ENCODE measurements around the gene NPW.

GRCh38 chr16:2039274-2040031 lies 19.9 kb downstream of the NPW start:
- no peak for TF ChIP-seq CTCF (IDR thresholded peaks at IDR 0.05)
- peak; percentile 51 to 60 for TF ChIP-seq POLR2AphosphoS5 (IDR thresholded peaks at IDR 0.05)
- no peak for TF ChIP-seq POLR2A (IDR thresholded peaks at IDR 0.05; ENCODE audit: low read depth)
- no peak for TF ChIP-seq EP300 (IDR thresholded peaks at IDR 0.05)

All from esophagus muscularis mucosa (tissue), 4 donors.